ENCODE measurements around the gene BRIP1.

DNA sequence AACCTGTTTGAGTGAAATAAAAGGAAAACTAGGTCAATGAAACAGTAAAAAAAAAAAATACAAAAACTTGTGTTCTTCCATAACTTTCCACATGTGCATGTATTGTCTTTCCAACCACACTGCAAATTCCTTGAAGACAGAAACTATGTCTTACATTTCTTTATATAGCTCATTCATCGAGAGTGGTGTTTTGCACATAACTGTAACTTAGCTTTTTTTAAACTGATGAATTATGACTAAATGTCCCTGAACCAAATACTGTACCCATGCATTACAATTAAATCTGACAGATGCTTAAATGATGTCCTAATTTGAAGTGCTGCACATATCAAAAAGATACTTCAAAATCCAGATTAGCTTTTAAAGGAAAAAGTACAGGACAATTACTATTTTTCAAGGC, 50.1 kb downstream of the BRIP1 start:
- TF ChIP-seq EZH2phosphoT487 (IDR thresholded peaks at IDR 0.05; ENCODE audit: insufficient read depth, low read depth) (no peak), EZH2 (IDR thresholded peaks at IDR 0.05; ENCODE audit: insufficient read depth, poor library complexity, severe bottlenecking) (no peak)

Measured in GM23248 (cell line).